Astrocyte (in vitro differentiated cells and primary cell): ENCODE measurements around the gene LEP. TPM values are rescaled to one million over a fixed set of nuclear protein-coding genes. Genes with fewer than 3 reads are reported as not detected.

ENCODE experiments used
- DNase-seq: peaks from one replicate; pipeline ENCODE4 v3.0.0-alpha.2; 2010; ENCODE audit warnings: low read depth
- FAIRE-seq: peaks from 2 replicates; lab custom pipeline; 2011; peaks lifted over from hg19 to GRCh38; lab: Jason Lieb, UNC
- H2AFZ ChIP-seq: 2 replicates; pipeline ENCODE4 v1.6.0; 2012; ENCODE audit warnings: low read depth, low read length, inconsistent platforms
- H3K27ac ChIP-seq: 2 replicates; pipeline ENCODE4 v1.5.1; 2011; ENCODE audit warnings: low read depth, low read length, inconsistent platforms
- H3K27me3 ChIP-seq: 2 replicates; pipeline ENCODE4 v1.6.0; 2011; ENCODE audit warnings: low read length, inconsistent platforms; ENCODE audit not compliant: insufficient read depth
- H3K36me3 ChIP-seq: 2 replicates; pipeline ENCODE4 v1.5.1; 2011; ENCODE audit warnings: low read length, inconsistent platforms; ENCODE audit not compliant: insufficient read depth
- H3K4me1 ChIP-seq: 2 replicates; pipeline ENCODE4 v1.5.1; 2011; ENCODE audit warnings: low read length, inconsistent platforms; ENCODE audit not compliant: insufficient read depth
- H3K4me2 ChIP-seq: 2 replicates; pipeline ENCODE4 v1.6.0; 2012; ENCODE audit warnings: low read length, inconsistent platforms
- H3K4me3 ChIP-seq: 2 replicates; pipeline ENCODE4 v1.5.1; 2011; ENCODE audit warnings: low read depth, mild to moderate bottlenecking, low read length, inconsistent platforms; ENCODE audit not compliant: insufficient read depth
- H3K79me2 ChIP-seq: 2 replicates; pipeline ENCODE4 v1.6.0; 2012; ENCODE audit warnings: mild to moderate bottlenecking, low read length, inconsistent platforms; ENCODE audit not compliant: insufficient read depth
- H3K9ac ChIP-seq: 2 replicates; pipeline ENCODE4 v1.6.0; 2012; ENCODE audit warnings: mild to moderate bottlenecking, low read length, inconsistent platforms
- H3K9me3 ChIP-seq: 2 replicates; pipeline ENCODE4 v1.5.1; 2012; ENCODE audit warnings: low read depth, mild to moderate bottlenecking, low read length, inconsistent platforms; ENCODE audit not compliant: insufficient read depth
- H4K20me1 ChIP-seq: 2 replicates; pipeline ENCODE4 v1.6.0; 2012; ENCODE audit warnings: low read length, inconsistent platforms; ENCODE audit not compliant: insufficient read depth
- H3K27ac Mint-ChIP-seq: one replicate; pipeline ENCODE4 v1.8.0; 2021; ENCODE audit warnings: mild to moderate bottlenecking, mixed read lengths; ENCODE audit not compliant: unreplicated experiment
- H3K27me3 Mint-ChIP-seq: one replicate; pipeline ENCODE4 v1.8.0; 2021; ENCODE audit warnings: low read depth, mixed read lengths; ENCODE audit not compliant: unreplicated experiment
- H3K36me3 Mint-ChIP-seq: one replicate; pipeline ENCODE4 v1.8.0; 2021; ENCODE audit warnings: low read depth, mixed read lengths; ENCODE audit not compliant: unreplicated experiment
- H3K4me1 Mint-ChIP-seq: one replicate; pipeline ENCODE4 v1.8.0; 2021; ENCODE audit warnings: low read depth, mixed read lengths; ENCODE audit not compliant: unreplicated experiment
- H3K4me3 Mint-ChIP-seq: one replicate; pipeline ENCODE4 v1.8.0; 2021; ENCODE audit warnings: mild to moderate bottlenecking, moderate library complexity, mixed read lengths; ENCODE audit not compliant: unreplicated experiment
- H3K9me3 Mint-ChIP-seq: one replicate; pipeline ENCODE4 v1.8.0; 2021; ENCODE audit warnings: mild to moderate bottlenecking, mixed read lengths; ENCODE audit not compliant: unreplicated experiment
- CTCF ChIP-seq: IDR thresholded peaks from 2 replicates; pipeline ENCODE4 v1.5.1; 2011; ENCODE audit warnings: low read depth, mild to moderate bottlenecking, inconsistent platforms, low read length, moderate library complexity; ENCODE audit not compliant: insufficient read depth
- EZH2 ChIP-seq: IDR thresholded peaks from 2 replicates; pipeline ENCODE4 v1.6.1; 2012; ENCODE audit warnings: mild to moderate bottlenecking, low read length, inconsistent platforms; ENCODE audit not compliant: insufficient read depth
- total RNA-seq: library from RNA; stranded (reverse); gene quantifications from 2 replicates; pipeline ENCODE4 v1.2.1, GENCODE V29; 2021

The LEP gene
- total RNA-seq, 1 donor from 2014 or later, result not detected

- H3K4me1 ChIP-seq, result peaks cover 7% of the 10 kb centered on the region
- H3K79me2 ChIP-seq, result no peaks in the 10 kb centered on the region
- H3K4me1 Mint-ChIP-seq, result peaks cover 5% of the 10 kb centered on the region
- H3K9me3 ChIP-seq, result no peaks in the 10 kb centered on the region
- no peak overlapping the region for H3K4me3 Mint-ChIP-seq
- H4K20me1 ChIP-seq, result no peaks in the 10 kb centered on the region
- peaks cover 4% of the 10 kb centered on the region for H3K9me3 Mint-ChIP-seq
- no peak for TF ChIP-seq CTCF
- TF ChIP-seq EZH2, result no peak
- no peak overlapping the region for H3K27ac ChIP-seq
- no peak overlapping the region for H3K9ac ChIP-seq
- H3K27me3 ChIP-seq, result peaks cover 25% of the 10 kb centered on the region
- H3K4me2 ChIP-seq, result no peak overlapping the region
- H3K36me3 ChIP-seq, result no peaks in the 10 kb centered on the region
- H3K36me3 Mint-ChIP-seq, result no peaks in the 10 kb centered on the region
- no peak overlapping the region for H2AFZ ChIP-seq
- H3K27ac Mint-ChIP-seq, result no peak overlapping the region
- FAIRE-seq (no peak), DNase-seq (peak; percentile 74)
- H3K4me3 ChIP-seq, result no peak overlapping the region
- peaks cover 54% of the 10 kb centered on the region for H3K27me3 Mint-ChIP-seq
These were observed 19.1 kb upstream of the LEP start for GRCh38 chr7:128221929-128222403.

GRCh38 chr7:128226132-128226980, 14.7 kb upstream of the LEP start:
- peaks cover 58% of the 10 kb centered on the region for H3K27me3 Mint-ChIP-seq
- Histone ChIP-seq H3K9me3 (no peaks in the 10 kb centered on the region), H3K27ac (no peak overlapping the region), H3K4me2 (no peak overlapping the region), H2AFZ (no peak overlapping the region), H4K20me1 (no peaks in the 10 kb centered on the region), H3K9ac (no peak overlapping the region), H3K36me3 (no peaks in the 10 kb centered on the region), H3K4me1 (peaks cover 2% of the 10 kb centered on the region), H3K27me3 (peaks cover 25% of the 10 kb centered on the region), H3K4me3 (no peak overlapping the region), H3K79me2 (no peaks in the 10 kb centered on the region)
- peaks cover 2% of the 10 kb centered on the region for H3K9me3 Mint-ChIP-seq
- no peaks in the 10 kb centered on the region for H3K36me3 Mint-ChIP-seq
- no peak overlapping the region for H3K4me3 Mint-ChIP-seq
- TF ChIP-seq CTCF (no peak), EZH2 (no peak)
- no peak overlapping the region for H3K27ac Mint-ChIP-seq
- H3K4me1 Mint-ChIP-seq, result peaks cover 2% of the 10 kb centered on the region
- DNase-seq, result no peak
- no peak for FAIRE-seq

- DNase-seq (no peak), FAIRE-seq (no peak)
- Histone ChIP-seq H3K36me3 (no peaks in the 10 kb centered on the region), H3K4me1 (no peaks in the 10 kb centered on the region), H3K27me3 (peaks cover 25% of the 10 kb centered on the region), H2AFZ (no peak overlapping the region), H3K4me2 (no peak overlapping the region), H3K27ac (no peak overlapping the region), H4K20me1 (no peaks in the 10 kb centered on the region), H3K9ac (no peak overlapping the region), H3K9me3 (no peaks in the 10 kb centered on the region), H3K4me3 (no peak overlapping the region), H3K79me2 (no peaks in the 10 kb centered on the region)
- Mint-ChIP-seq H3K4me3 (no peak overlapping the region), H3K27me3 (peaks cover 50% of the 10 kb centered on the region), H3K27ac (no peak overlapping the region), H3K36me3 (no peaks in the 10 kb centered on the region), H3K4me1 (peaks cover 2% of the 10 kb centered on the region), H3K9me3 (peaks cover 2% of the 10 kb centered on the region)
- TF ChIP-seq CTCF, result no peak
- no peak for TF ChIP-seq EZH2
These were observed 13.8 kb upstream of the LEP start for GRCh38 chr7:128227271-128227670.
